K562 (cell line): Measurements from ENCODE around the gene CFL1. TPM values are rescaled to one million over a fixed set of nuclear protein-coding genes. Genes with fewer than 3 reads are reported as not detected.

Experiments used
- BACH1 ChIP-seq: fragments of 200-800 bp; sonication (Bioruptor generic); IDR thresholded peaks from 2 replicates; pipeline ENCODE4 v1.6.1; 2016; ENCODE audit warnings: missing genetic modification characterization, missing compliant biosample characterization
- FIP1L1 ChIP-seq: fragments of 200-400 bp; formaldehyde crosslinking; IDR thresholded peaks from 2 replicates; pipeline ENCODE4 v1.6.1; 2018; ENCODE audit warnings: mild to moderate bottlenecking, low read depth, low read length; ENCODE audit not compliant: poor library complexity, severe bottlenecking
- HNRNPH1 ChIP-seq: fragments of 200-400 bp; formaldehyde crosslinking; optimal IDR thresholded peaks from 2 replicates; pipeline ENCODE3; 2017; ENCODE audit warnings: low read depth, mild to moderate bottlenecking, low read length, moderate library complexity
- HNRNPL ChIP-seq: fragments of 200-400 bp; formaldehyde crosslinking; IDR thresholded peaks from 2 replicates; pipeline ENCODE4 v1.6.1; 2017; ENCODE audit warnings: low read depth, mild to moderate bottlenecking, low read length
- MGA ChIP-seq: fragments of 450-650 bp; IDR thresholded peaks from 2 replicates; pipeline ENCODE4 v1.6.1; 2016; ENCODE audit warnings: mild to moderate bottlenecking, moderate library complexity
- MLX ChIP-seq, 2 experiments: fragments of 450-650 bp in 1 of 2; sonication (generic) in 1 of 2; formaldehyde crosslinking; conservative IDR thresholded peaks; 2 replicates each; pipeline versions ENCODE4 v1.4.0 to v1.8.1; 2020 to 2022; ENCODE audit warnings: mild to moderate bottlenecking in 1 of 2, missing genetic modification reagents in 1 of 2
- NRF1 ChIP-seq, 2 experiments: fragments of 450-650 bp; IDR thresholded peaks in 1 of 2; conservative IDR thresholded peaks in 1 of 2; 2 replicates each; pipeline ENCODE4 v1.6.1; 2014; ENCODE audit warnings: mild to moderate bottlenecking in 2 of 2
- RHOXF2B ChIP-seq: fragments of 250-450 bp; sonication (Bioruptor Pico); conservative IDR thresholded peaks from 2 replicates; pipeline ENCODE4 v1.5.1; 2021
- SIN3A ChIP-seq, 2 experiments: fragments of 150-350 bp in 1 of 2; IDR thresholded peaks; 2 replicates each; pipeline ENCODE4 v1.6.1; 2011 to 2016; ENCODE audit warnings: borderline replicate concordance in 2 of 2, low read depth in 2 of 2, low read length in 2 of 2, mild to moderate bottlenecking in 2 of 2, moderate library complexity in 2 of 2; ENCODE audit not compliant: control insufficient read depth in 1 of 2
- TAF15 ChIP-seq: fragments of 200-400 bp; formaldehyde crosslinking; IDR thresholded peaks from 2 replicates; pipeline ENCODE4 v1.6.1; 2017; ENCODE audit warnings: mild to moderate bottlenecking, low read depth, low read length, moderate library complexity
- U2AF1 ChIP-seq: fragments of 200-400 bp; formaldehyde crosslinking; optimal IDR thresholded peaks from 2 replicates; pipeline ENCODE3; 2017; ENCODE audit warnings: mild to moderate bottlenecking, low read depth, low read length, moderate library complexity
- ZBTB17 ChIP-seq: fragments of 450-650 bp; formaldehyde crosslinking; IDR thresholded peaks from 2 replicates; pipeline ENCODE4 v1.4.0; 2020; ENCODE audit warnings: mild to moderate bottlenecking
- ZFX ChIP-seq: sonication (generic); formaldehyde crosslinking; IDR thresholded peaks from 2 replicates; pipeline ENCODE4 v1.8.0; 2022; ENCODE audit warnings: mild to moderate bottlenecking, missing genetic modification reagents, moderate library complexity
- ZNF12 ChIP-seq: sonication (generic); formaldehyde crosslinking; IDR thresholded peaks from 2 replicates; pipeline ENCODE4 v1.4.0; 2020; ENCODE audit warnings: mild to moderate bottlenecking, missing genetic modification reagents
- polyA plus RNA-seq, 8 experiments: library from polyadenylated mRNA; depleted of rRNA in 4 of 8; stranded (reverse) in 5 of 8; unstranded in 3 of 8; fragments of >200 nt; fragmentation: Nextera tagmentation in 2 of 8; fragmentation: Illumina TruSeq in 1 of 8; extraction: Ambion mirVana in 2 of 8; extraction: Trizol in 1 of 8; gene quantifications; 2 replicates each; pipeline versions ENCODE4 v1.2.1 to v1.2.3, GENCODE V29; 2011 to 2014; ENCODE audit warnings: inconsistent platforms in 1 of 8, missing spikeins in 1 of 8
- total RNA-seq, 7 experiments: library from RNA; depleted of rRNA in 6 of 7; stranded (reverse); fragments of >200 nt in 6 of 7; fragmentation: Illumina TruSeq in 2 of 7; extraction: Trizol in 2 of 7; gene quantifications; 2 replicates each; pipeline versions ENCODE4 v1.2.1 to v1.2.3, GENCODE V29; 2011 to 2021; ENCODE audit warnings: low replicate concordance in 1 of 7
- TF ChIP-seq, protein P1 (sequence below): fragments of 450-650 bp; formaldehyde crosslinking; IDR thresholded peaks from 2 replicates; pipeline ENCODE4 v1.4.0; 2022; ENCODE audit warnings: missing genetic modification characterization

Gene CFL1
- total and polyA plus RNA-seq, 9 of the 15 experiments (the other 6 are each of a cell fraction or from before 2014, with no cell fraction given) = 105 to 1,101 (median 859) TPM

DNA sequence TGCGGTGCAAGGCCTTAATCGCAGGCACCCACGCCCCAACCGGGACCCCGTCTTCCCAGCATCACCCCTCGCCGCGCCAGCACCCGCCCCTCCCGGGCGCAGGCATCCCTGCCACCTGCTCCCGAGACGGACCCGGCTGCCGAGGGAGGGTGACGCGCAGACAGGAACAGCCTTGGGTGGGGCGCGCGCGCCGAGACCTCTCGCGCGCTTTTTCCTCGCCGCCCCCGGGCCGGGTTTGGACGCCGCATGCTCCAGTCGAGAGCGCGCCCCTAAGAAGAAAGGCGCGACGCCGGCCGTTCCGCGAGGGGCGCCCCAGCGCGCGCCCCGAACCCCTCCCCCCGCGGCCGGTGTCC, 504 bp downstream of the CFL1 start (continued):
- TF ChIP-seq, protein P1, sequence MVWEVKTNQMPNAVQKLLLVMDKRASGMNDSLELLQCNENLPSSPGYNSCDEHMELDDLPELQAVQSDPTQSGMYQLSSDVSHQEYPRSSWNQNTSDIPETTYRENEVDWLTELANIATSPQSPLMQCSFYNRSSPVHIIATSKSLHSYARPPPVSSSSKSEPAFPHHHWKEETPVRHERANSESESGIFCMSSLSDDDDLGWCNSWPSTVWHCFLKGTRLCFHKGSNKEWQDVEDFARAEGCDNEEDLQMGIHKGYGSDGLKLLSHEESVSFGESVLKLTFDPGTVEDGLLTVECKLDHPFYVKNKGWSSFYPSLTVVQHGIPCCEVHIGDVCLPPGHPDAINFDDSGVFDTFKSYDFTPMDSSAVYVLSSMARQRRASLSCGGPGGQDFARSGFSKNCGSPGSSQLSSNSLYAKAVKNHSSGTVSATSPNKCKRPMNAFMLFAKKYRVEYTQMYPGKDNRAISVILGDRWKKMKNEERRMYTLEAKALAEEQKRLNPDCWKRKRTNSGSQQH (CRISPR knock-in tag) = no peak
- TF ChIP-seq FIP1L1 = peak; percentile 99
- TF ChIP-seq HNRNPH1 = peak; percentile 58
- peak; percentile 97 for TF ChIP-seq U2AF1
- 0 out of 2 replicates have a peak, but pooled peaks have one; percentile 20 for TF ChIP-seq ZNF12
- TF ChIP-seq BACH1 (tag) = no peak
- TF ChIP-seq ZBTB17 (CRISPR knock-in tag) = 0 out of 2 replicates have a peak, but pooled peaks have one; percentile 8
- TF ChIP-seq ZFX (CRISPR knock-in tag) = peak; percentile 71
- peak in 1 of 2 experiments; percentile 80; a peak in 2 of 4 replicates for TF ChIP-seq SIN3A (IDR thresholded peaks at IDR 0.05; ENCODE audit: borderline replicate concordance in 2 of 2, control insufficient read depth in 1 of 2, low read depth in 2 of 2, low read length in 2 of 2)
- peak; percentile 83 for TF ChIP-seq MGA
- peak; percentile 60 to 66; a peak in 3 of 4 replicates for TF ChIP-seq NRF1 (conservative IDR thresholded peaks at IDR 0.05 in 1 of 2, IDR thresholded peaks at IDR 0.05 in 1 of 2)
- TF ChIP-seq RHOXF2B = no peak
- TF ChIP-seq MLX (CRISPR knock-in tag; conservative IDR thresholded peaks at IDR 0.05) = no peak
- TF ChIP-seq HNRNPL = peak; percentile 75; the same call in 1 of the 2 replicates
- no peak for TF ChIP-seq TAF15
